Ishikawa (cell line): ENCODE measurements around the gene MYLIP.

Source experiments
- CEBPB ChIP-seq: IDR thresholded peaks from 2 replicates; pipeline ENCODE4 v1.6.1; 2012
- CREB1 ChIP-seq: IDR thresholded peaks from 2 replicates; pipeline ENCODE4 v1.6.1; 2012; ENCODE audit warnings: low read depth
- EGR1 ChIP-seq: IDR thresholded peaks from 2 replicates; pipeline ENCODE4 v1.6.1; 2012
- EP300 ChIP-seq: IDR thresholded peaks from 2 replicates; pipeline ENCODE4 v1.6.1; 2012; ENCODE audit warnings: borderline replicate concordance
- FOXM1 ChIP-seq: IDR thresholded peaks from 2 replicates; pipeline ENCODE4 v1.6.1; 2012; ENCODE audit warnings: low read depth, borderline replicate concordance
- NFIC ChIP-seq: IDR thresholded peaks from 2 replicates; pipeline ENCODE4 v1.6.1; 2012
- RAD21 ChIP-seq: IDR thresholded peaks from 2 replicates; pipeline ENCODE4 v1.6.1; 2012; ENCODE audit warnings: low read depth
- TAF1 ChIP-seq: IDR thresholded peaks from 2 replicates; pipeline ENCODE4 v1.6.1; 2012; ENCODE audit warnings: low read depth, mild to moderate bottlenecking
- TCF12 ChIP-seq: IDR thresholded peaks from 2 replicates; pipeline ENCODE4 v1.6.1; 2012; ENCODE audit warnings: low read depth
- TEAD4 ChIP-seq: IDR thresholded peaks from 2 replicates; pipeline ENCODE4 v1.6.1; 2012
- YY1 ChIP-seq: IDR thresholded peaks from 2 replicates; pipeline ENCODE4 v1.6.1; 2012; ENCODE audit warnings: low read depth
- ZBTB7A ChIP-seq: IDR thresholded peaks from 2 replicates; pipeline ENCODE4 v1.6.1; 2012; ENCODE audit warnings: low read depth
- TF ChIP-seq, protein P1 (sequence below): IDR thresholded peaks from 2 replicates; pipeline ENCODE4 v1.6.1; 2012
- TF ChIP-seq, protein P2 (sequence below): IDR thresholded peaks from 2 replicates; pipeline ENCODE4 v1.6.1; 2012
- TF ChIP-seq, protein P3 (sequence below): IDR thresholded peaks from 2 replicates; pipeline ENCODE4 v1.6.1; 2012; ENCODE audit warnings: low read depth, mild to moderate bottlenecking

MYLIP gene

DNA sequence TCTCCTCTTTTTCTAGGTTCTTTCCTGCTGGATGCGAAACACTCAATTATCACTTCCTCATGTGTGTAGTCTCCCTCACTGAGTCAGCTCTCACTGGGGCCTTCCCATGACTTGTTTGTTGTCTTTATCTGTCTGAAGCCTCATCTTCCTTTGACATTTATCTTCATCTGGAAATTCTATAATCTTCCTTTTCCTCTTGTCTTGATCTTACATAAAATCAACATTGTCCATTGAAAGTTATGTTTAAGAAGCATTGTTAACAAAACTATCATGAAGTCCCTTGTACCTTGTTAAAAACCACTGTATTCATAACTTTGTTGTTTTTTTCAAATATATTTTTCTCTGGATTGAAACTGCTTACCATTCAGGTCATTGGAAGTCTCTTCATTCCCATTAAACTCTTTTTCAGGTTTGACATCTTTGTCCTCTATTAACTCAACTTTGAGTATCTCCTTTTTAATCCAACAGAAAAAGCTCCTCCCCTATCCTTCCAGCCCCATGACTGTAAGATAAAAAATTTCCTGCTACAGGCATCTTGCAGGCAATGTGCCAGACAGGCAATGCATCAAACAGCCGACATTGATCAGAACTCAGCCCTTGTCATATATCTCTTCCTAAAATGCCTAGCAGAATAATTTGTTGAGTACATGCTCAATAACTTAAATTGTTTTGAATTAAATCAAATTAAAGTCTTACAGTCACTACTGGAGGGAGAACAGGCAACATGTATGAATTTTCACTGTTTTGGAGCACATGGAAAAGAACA, 34.8 kb downstream of the MYLIP start:
- TF ChIP-seq NFIC, result no peak
- TF ChIP-seq RAD21, result no peak

DNA sequence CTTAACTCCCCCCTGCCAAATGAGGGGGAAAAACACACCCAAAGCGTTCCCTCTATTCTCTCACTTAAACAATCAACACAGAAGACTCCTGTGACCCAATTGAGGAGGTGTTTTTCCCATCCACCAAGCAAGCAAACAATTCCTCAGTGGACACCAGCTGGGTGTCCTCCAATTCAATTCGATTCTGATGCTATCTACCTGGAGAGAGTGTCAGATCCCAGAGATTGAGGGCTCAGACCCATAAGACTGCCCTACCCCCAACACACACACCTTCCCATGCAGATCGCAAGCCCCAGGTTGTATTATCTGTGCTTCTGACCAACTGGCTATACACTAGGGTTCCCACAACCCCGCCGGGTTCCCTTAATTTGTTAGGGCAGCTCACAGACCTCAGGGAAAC, 36.8 kb downstream of the MYLIP start:
- TF ChIP-seq, protein P1, sequence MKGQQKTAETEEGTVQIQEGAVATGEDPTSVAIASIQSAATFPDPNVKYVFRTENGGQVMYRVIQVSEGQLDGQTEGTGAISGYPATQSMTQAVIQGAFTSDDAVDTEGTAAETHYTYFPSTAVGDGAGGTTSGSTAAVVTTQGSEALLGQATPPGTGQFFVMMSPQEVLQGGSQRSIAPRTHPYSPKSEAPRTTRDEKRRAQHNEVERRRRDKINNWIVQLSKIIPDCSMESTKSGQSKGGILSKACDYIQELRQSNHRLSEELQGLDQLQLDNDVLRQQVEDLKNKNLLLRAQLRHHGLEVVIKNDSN, result no peak
- TF ChIP-seq EP300, result no peak
- no peak for TF ChIP-seq YY1
- no peak for TF ChIP-seq ZBTB7A
- no peak for TF ChIP-seq TEAD4
- TF ChIP-seq, protein P2, sequence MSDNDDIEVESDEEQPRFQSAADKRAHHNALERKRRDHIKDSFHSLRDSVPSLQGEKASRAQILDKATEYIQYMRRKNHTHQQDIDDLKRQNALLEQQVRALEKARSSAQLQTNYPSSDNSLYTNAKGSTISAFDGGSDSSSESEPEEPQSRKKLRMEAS, result no peak
- TF ChIP-seq EGR1, result no peak
- TF ChIP-seq CREB1, result no peak
- TF ChIP-seq TCF12, result no peak
- TF ChIP-seq TAF1, result no peak
- TF ChIP-seq NFIC, result no peak
- no peak for TF ChIP-seq FOXM1
- TF ChIP-seq, protein P3, sequence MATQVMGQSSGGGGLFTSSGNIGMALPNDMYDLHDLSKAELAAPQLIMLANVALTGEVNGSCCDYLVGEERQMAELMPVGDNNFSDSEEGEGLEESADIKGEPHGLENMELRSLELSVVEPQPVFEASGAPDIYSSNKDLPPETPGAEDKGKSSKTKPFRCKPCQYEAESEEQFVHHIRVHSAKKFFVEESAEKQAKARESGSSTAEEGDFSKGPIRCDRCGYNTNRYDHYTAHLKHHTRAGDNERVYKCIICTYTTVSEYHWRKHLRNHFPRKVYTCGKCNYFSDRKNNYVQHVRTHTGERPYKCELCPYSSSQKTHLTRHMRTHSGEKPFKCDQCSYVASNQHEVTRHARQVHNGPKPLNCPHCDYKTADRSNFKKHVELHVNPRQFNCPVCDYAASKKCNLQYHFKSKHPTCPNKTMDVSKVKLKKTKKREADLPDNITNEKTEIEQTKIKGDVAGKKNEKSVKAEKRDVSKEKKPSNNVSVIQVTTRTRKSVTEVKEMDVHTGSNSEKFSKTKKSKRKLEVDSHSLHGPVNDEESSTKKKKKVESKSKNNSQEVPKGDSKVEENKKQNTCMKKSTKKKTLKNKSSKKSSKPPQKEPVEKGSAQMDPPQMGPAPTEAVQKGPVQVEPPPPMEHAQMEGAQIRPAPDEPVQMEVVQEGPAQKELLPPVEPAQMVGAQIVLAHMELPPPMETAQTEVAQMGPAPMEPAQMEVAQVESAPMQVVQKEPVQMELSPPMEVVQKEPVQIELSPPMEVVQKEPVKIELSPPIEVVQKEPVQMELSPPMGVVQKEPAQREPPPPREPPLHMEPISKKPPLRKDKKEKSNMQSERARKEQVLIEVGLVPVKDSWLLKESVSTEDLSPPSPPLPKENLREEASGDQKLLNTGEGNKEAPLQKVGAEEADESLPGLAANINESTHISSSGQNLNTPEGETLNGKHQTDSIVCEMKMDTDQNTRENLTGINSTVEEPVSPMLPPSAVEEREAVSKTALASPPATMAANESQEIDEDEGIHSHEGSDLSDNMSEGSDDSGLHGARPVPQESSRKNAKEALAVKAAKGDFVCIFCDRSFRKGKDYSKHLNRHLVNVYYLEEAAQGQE, result no peak

DNA sequence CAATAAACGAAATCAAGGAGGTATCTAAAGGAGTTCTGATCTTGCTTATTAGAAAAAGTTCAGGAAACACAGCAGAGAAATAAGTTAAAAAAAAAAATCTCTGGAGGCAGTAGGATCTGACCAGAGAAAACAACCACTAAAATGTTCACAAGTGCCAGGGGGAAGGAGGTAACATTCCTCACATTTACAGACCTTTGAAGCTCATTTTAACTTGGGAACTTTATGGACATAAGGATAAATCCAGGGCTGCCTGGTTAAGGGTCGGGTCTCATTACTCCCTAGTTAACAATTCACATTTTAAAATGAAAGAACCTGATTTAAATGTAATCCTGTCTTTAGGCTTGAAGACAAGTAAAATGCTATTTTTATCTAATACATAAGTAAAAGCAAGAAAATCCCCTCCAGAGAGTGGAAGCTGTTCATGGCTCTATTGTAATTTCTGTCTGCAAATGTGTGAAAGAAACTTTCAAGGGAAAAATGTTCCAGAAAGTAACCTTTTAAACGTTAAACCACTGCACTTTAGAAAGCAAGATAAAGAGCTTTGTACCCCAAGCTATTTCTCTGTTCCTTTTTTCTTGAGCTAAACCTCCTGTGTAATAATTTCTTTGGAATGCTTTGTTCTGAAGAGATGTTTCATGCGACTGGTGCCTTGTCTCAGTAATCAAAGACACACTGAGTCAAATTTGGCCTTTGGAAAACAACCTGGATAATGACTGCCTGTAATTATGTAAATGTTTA, 38.2 kb downstream of the MYLIP start:
- TF ChIP-seq, protein P2, result no peak
- TF ChIP-seq FOXM1 (no peak), CEBPB (no peak)

DNA sequence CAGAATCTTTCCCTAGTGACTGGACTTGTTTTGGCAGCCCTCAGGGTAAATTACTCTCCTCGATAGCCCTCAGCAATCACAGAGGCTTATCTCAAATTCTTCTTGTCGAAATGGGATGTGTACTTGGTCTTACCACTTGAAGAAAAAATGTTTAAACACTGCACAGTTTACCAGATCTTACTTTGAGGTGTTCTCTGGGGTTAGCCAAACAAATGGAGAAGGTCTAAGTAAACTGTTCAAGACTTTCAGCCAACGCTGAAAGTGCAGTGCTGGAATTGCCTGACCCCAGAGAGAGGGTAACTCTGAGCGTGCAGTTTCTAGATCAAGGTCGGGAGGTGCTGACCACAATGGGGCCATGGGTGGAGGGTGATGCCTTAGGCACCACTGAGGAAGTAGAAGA, 39.2 kb downstream of the MYLIP start:
- TF ChIP-seq RAD21 (no peak), ZBTB7A (no peak), TEAD4 (no peak), NFIC (no peak), CREB1 (no peak), FOXM1 (no peak), TAF1 (no peak), EP300 (no peak)
- TF ChIP-seq, protein P2, result no peak
- TF ChIP-seq, protein P3, result no peak

DNA sequence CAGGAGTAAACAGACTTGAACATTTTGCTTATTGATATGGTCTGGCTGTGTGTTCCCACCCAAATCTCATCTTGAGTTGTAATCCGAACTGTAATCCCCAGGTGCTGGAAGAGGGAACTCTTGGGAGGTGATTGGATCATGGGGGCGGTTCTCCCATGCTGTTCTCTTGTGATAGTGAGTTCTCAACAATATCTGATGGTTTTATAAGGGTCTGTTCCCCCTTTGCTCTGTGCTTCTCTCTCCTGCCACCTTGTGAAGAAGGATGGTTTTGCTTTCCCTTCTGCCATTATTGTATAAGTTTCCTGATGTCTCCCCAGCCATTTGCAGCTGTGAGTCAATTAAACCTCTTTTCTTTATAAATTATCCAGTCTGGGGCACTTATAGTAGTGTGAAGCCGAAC, 40.0 kb downstream of the MYLIP start:
- TF ChIP-seq RAD21, result peak; percentile 46
- no peak for TF ChIP-seq ZBTB7A
- no peak for TF ChIP-seq TEAD4
- TF ChIP-seq CEBPB, result no peak
- no peak for TF ChIP-seq EGR1
- TF ChIP-seq, protein P1, result no peak
- TF ChIP-seq TCF12, result no peak

DNA sequence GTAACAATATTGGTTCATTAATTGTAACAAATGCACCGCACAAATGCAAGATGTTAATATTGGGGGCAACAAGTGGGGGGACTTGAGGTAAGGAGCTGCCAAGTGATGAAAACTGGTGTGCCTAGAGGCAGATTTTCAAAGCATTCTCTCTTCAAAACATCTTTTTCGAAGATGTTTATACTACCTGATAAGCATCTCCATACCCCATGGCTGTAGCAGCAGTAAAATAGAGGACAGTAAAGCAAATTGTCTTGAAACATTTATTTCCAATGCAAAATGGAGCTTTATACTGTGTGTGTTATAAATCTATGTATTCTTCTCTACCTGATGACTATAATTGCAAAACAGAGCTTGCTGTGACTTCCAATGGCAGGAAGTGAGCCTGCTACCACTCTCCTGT, 42.5 kb downstream of the MYLIP start:
- TF ChIP-seq EGR1 (no peak), CREB1 (no peak), NFIC (no peak), FOXM1 (no peak), ZBTB7A (no peak), TCF12 (no peak), YY1 (no peak), CEBPB (no peak), TAF1 (no peak), TEAD4 (no peak), EP300 (no peak), RAD21 (no peak)
- TF ChIP-seq, protein P3, result no peak
- TF ChIP-seq, protein P1, result no peak
- TF ChIP-seq, protein P2, result no peak
